GM12892 (cell line): ENCODE measurements around the gene DNAH2.

Experiments used
- DNase-seq: peaks from one replicate; pipeline ENCODE4 v3.0.0; 2011; ENCODE audit not compliant: insufficient read length
- FAIRE-seq: peaks from 2 replicates; lab custom pipeline; 2011; peaks lifted over from hg19 to GRCh38; lab: Jason Lieb, UNC
- POLR2A ChIP-seq: IDR thresholded peaks from 2 replicates; pipeline ENCODE4 v1.6.1; 2011; ENCODE audit warnings: low read depth, low read length, control low read depth
- POLR2AphosphoS5 ChIP-seq: IDR thresholded peaks from 2 replicates; pipeline ENCODE4 v1.6.1; 2011; ENCODE audit warnings: low read depth, low read length, control low read depth
- TAF1 ChIP-seq: IDR thresholded peaks from 2 replicates; pipeline ENCODE4 v1.6.1; 2011; ENCODE audit warnings: low read depth, mild to moderate bottlenecking, control low read depth, low read length, borderline replicate concordance

The DNAH2 gene

GRCh38 chr17:7881276-7882054, 163.9 kb downstream of the DNAH2 start:
- DNase-seq = no peak
- no peak for FAIRE-seq
- no peak for TF ChIP-seq POLR2A
- TF ChIP-seq POLR2AphosphoS5 = no peak
- no peak for TF ChIP-seq TAF1

GRCh38 chr17:7882068-7882467, 164.5 kb downstream of the DNAH2 start:
- no peak for DNase-seq
- TF ChIP-seq TAF1 (no peak), POLR2A (no peak), POLR2AphosphoS5 (no peak)
- peak; percentile 54 for FAIRE-seq

GRCh38 chr17:7882629-7883028, 165.1 kb downstream of the DNAH2 start:
- DNase-seq (no peak), FAIRE-seq (no peak)
- TF ChIP-seq TAF1 (no peak), POLR2A (no peak), POLR2AphosphoS5 (no peak)
